GM19099 (cell line): ENCODE data around the gene MOB1B.

Experiments used
- POLR2A ChIP-seq: IDR thresholded peaks from 3 replicates; pipeline ENCODE4 v1.6.1; 2011; ENCODE audit warnings: low read depth; ENCODE audit not compliant: insufficient read length; ENCODE audit errors: extremely low read depth

The MOB1B gene

GRCh38 chr4:70901984-70902576, at the start of gene MOB1B:
Gene MOB1B (plus strand): TSS chr4:70902369. CDS start chr4:70902537, 168 bp downstream.
- TF ChIP-seq POLR2A = peak; percentile 60

- TF ChIP-seq POLR2A = no peak
Observed at GRCh38 chr4:70855464-70855863, 46.7 kb upstream of the MOB1B start.

DNA sequence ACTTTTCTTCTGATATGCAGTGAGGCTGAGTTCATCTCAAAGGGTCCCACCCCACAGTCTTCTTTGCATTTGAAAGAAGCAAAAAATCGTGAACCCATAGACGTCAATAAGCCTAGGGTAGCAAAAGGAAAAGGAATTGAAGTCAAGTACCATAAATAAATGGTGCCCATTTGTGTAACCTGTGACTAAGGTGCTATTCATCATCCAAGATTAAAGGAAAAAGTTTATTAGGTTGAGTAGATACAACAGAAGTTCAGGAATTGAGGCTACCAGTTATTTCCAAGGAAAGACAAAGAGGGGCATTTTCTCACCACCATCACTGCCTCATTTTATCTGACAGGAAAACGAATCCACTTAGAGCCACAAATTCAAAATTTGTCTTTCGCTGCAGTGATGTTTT, 43.7 kb upstream of the MOB1B start:
- TF ChIP-seq POLR2A = no peak

DNA sequence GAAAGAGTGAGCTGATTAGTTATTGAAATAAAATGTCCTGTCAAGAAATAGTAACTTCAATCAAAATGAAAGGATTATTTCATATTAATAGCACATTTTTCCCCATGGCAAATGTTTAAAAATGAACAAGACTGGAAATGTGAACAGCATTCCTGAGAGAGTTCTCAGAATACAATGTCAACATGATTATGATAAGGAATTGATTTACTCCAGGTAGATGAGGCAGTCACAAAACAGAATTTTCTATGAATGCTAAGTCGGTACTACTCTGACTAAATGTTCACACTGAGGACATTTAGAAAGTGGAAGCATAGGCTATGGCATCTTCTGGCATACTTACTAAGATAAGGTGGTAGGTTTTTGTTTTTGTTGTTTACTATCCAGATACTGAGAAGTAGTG, 43.1 kb upstream of the MOB1B start:
- TF ChIP-seq POLR2A = no peak

- TF ChIP-seq POLR2A = no peak
Observed at GRCh38 chr4:70863099-70863790, 38.9 kb upstream of the MOB1B start.

- no peak for TF ChIP-seq POLR2A
Observed at GRCh38 chr4:70868778-70869177, 33.4 kb upstream of the MOB1B start.

GRCh38 chr4:70873216-70873615, 29.0 kb upstream of the MOB1B start:
- TF ChIP-seq POLR2A = no peak

- no peak for TF ChIP-seq POLR2A
Observed at GRCh38 chr4:70874268-70875156, 27.7 kb upstream of the MOB1B start.

- TF ChIP-seq POLR2A = no peak
Observed at GRCh38 chr4:70877556-70877955, 24.6 kb upstream of the MOB1B start.

DNA sequence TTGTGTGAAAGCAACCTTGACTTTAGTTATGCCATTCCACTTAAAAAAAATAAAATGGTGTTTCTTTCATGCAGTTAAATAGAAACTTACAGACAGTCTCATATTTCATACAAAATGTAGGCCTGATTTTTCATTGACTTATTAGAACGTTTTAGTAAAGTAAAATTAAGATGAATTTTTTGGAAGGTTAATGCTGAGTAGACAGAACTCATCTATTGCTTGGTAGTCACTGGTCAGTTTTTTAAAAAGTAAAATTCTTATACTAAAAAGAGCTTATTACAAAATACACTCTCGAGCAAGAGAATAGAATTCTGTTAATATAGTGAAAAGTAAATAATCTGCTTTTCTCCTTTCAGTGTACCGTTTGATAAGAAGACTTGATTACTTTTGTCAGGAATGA, 21.4 kb upstream of the MOB1B start:
- TF ChIP-seq POLR2A = no peak

DNA sequence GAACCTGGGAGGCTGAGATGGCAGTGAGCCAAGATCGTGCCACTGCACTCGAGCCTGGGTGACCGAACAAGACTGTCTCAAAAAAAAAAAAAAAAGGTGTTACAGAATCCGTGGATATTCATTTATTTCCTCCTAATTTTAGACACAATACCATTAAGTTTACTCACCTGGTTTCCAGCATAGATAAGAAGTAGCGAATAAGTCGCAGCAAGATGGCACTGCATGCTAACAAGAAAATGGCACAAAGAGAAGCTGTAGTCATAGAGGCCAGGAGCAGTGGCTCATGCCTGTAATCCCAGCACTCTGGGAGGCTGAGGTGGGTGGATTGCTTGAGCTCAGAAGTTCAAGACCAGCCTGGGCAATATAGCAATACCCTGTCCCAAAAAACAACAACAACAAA, 17.0 kb upstream of the MOB1B start:
- TF ChIP-seq POLR2A = no peak

DNA sequence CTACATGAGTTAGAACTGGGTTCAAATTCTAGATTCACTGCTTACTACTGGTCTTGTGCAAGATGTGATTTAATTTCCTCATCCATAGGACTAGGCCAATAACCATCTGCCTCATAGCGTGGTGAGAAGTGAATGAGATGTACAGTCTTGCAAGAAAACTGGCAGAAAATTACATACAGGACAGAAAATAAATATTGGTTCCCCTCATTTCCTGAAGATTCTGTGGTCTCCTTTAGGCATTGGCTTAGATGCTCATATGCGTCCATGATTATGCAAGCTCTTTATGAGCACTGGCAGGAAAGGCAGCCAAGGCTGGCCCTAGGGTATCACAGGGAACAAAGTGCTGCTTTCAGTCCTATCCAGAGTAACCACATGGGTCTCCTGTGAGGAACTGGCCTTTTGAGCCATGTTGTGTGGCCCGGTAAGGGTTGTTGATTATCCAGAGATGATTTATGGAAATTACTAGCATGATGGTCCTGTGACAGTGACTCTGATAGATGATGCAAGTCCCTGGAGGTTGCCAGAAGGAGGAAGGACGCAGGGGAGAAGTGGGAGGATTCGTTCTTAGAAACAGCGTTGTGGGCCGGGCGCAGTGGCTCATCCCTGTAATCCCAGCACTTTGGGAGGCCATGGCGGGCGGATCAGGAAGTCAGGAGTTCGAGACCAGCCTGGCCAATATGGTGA, 9.9 kb upstream of the MOB1B start:
- no peak for TF ChIP-seq POLR2A

DNA sequence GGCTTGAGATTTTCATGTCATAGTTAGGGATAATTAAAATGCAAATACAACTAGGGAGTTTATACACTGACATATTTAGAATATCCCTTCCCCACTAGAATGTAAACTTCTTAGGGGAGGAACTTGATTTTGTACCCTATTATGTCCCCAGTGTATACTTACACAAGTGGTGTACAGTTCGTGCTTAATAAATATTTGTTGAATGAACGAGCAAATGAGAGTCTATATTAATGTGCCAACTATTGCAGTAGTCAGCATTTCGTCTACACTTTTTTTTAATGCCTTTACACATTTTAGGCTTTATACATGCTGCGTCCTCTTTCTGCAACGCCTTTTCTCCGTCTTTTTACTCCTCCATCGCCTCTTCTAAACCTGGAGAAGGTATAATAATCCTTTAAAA, 8.4 kb upstream of the MOB1B start:
- no peak for TF ChIP-seq POLR2A

GRCh38 chr4:70895405-70895804, 6.8 kb upstream of the MOB1B start:
- TF ChIP-seq POLR2A = no peak

GRCh38 chr4:70895811-70896491, 6.2 kb upstream of the MOB1B start:
- TF ChIP-seq POLR2A = no peak
